Hematopoietic multipotent progenitor cell treated with erythropoietin and hydrocortisone succinate and interleukin-3 and kit ligand, for 4 days (in vitro differentiated cells): ENCODE data around the gene WDFY4.
"Not testable (repeated sequence)": the region's sequence is repeated elsewhere in the genome, so short reads cannot be mapped to it uniquely, and the experiment has no call there.

Source experiments
- DNase-seq: peaks from one replicate; pipeline ENCODE4 v3.0.0-alpha.2; 2015

The WDFY4 gene, protein sequence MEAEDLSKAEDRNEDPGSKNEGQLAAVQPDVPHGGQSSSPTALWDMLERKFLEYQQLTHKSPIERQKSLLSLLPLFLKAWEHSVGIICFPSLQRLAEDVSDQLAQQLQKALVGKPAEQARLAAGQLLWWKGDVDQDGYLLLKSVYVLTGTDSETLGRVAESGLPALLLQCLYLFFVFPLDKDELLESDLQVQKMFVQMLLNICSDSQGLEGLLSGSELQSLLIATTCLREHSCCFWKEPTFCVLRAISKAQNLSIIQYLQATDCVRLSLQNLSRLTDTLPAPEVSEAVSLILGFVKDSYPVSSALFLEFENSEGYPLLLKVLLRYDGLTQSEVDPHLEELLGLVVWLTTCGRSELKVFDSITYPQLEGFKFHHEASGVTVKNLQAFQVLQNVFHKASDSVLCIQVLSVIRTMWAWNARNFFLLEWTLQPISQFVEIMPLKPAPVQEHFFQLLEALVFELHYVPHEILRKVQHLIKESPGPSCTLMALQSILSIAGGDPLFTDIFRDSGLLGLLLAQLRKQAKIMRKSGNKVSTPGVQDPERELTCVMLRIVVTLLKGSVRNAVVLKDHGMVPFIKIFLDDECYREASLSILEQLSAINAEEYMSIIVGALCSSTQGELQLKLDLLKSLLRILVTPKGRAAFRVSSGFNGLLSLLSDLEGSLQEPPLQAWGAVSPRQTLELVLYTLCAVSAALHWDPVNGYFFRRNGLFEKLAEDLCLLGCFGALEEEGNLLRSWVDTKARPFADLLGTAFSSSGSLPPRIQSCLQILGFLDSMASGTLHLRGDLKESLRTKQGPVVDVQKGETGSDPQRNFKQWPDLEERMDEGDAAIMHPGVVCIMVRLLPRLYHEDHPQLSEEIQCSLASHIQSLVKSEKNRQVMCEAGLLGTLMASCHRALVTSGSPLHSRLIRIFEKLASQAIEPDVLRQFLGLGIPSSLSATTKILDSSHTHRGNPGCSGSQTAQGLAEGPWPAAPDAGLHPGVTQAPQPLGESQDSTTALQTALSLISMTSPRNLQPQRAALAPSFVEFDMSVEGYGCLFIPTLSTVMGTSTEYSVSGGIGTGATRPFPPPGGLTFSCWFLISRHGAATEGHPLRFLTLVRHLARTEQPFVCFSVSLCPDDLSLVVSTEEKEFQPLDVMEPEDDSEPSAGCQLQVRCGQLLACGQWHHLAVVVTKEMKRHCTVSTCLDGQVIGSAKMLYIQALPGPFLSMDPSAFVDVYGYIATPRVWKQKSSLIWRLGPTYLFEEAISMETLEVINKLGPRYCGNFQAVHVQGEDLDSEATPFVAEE (N-terminal part only)

DNA sequence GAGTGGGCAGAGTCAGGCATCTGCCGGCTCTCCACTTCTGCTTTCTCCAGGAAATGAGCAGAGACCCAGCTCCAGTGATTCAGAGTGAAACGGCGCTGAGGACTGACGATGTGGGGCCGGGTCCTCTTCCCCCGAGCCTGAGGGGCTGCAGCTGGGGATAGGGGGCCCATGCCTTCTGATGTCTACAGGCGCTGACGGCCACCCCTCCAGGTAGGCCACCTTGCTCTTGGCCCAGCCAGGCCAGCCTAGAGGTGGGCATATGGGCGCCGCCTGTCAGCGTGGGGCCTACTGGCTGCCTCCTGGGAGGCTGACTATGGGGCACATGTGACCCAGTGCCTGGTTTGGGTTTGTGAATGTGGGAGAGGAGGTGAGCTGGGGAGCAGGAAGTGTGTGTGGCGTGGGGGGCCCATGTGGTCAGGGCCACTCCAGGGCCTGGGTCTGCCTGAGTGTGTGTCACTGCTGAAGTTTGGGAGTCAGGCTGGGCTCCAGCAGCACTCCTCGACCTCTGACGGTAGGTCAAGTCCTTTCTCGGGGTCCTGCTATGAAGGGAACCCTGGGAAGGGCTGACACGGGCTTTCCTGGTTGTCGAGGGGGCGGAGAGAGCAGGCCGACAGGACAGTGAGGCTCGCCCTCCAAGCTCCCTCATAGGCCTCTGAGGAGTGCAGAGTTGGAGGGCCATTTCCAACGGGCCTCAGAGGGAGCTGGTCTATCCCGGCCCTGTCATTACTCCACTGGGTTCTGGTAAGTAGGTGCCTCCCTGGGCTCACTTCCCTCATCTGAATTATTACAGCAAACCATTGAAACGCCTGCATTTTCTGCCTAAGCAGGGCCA, at the start of gene WDFY4:
WDFY4 (plus strand) TSS at position 82 of the 832 bp plus-strand sequence. CDS start 24,860 bp downstream, outside the sequence.
- peak; percentile 79 for DNase-seq

DNA sequence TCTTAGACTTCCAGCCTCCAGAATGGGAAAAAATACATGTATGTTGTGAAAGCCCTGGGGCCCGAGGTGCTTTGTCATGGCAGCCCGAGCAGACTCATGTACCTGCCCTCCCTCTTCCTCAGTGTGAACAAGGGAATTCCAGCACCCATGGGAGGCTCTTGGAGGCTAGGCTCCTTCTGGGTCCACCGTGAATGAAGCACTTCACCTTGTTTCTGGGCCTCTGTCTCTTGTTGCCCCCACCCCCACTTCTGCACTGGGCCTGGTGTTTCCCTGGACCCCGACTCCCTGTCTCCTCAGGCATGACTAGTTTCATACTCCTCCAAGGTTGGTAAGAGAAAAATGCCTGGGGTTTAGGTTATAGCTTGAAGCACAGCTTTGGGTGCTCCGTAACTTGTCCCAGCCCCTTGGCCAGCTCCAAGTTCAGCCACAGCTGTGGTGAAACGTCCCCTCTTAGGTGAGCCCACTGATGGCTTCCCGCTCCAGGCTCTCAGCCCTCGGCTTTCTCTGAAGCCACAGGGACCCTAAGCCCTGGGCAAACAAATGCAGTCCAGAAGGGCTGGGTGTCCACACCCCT, 49.6 kb upstream of the WDFY4 start:
- DNase-seq, result no peak

DNA sequence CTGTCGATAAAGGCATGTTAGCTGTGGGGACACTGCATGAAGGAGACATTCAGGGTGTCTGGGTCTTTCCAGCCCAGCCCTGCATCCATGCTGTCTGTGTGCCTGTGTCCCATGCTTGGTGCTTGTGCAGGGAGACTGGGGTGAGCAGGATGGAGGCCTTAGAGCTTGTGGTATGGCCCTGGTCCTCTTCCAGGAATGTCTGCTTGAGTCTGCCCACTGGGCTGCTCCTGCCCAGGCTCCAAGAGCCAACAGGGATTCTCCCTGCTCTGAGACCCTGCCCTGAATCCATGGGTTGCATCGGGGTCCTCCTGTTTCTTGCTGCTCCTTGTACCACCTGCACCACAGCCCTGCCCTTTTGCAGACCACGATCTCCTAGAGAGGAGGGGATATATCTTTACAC, 48.4 kb upstream of the WDFY4 start:
- no peak for DNase-seq

DNA sequence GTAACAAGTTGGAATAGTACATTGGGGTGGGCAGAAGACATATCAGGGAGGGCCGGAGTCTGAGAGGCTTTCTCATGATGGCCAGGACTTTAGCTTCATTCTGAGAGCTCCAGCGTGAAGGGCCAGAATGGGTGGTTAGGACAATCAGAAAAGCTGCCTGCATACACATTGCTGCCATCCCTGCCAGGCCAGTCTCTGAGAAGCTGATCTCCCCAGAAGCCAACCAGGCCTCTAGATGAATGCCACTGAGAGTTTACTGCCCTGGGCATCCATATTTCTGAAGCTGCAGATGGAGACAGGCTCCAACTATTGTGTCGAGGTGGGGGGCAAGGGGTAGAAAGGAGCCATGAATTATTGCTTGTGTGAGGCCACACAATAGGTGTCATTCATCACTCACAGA, 47.8 kb upstream of the WDFY4 start:
- no peak for DNase-seq

DNA sequence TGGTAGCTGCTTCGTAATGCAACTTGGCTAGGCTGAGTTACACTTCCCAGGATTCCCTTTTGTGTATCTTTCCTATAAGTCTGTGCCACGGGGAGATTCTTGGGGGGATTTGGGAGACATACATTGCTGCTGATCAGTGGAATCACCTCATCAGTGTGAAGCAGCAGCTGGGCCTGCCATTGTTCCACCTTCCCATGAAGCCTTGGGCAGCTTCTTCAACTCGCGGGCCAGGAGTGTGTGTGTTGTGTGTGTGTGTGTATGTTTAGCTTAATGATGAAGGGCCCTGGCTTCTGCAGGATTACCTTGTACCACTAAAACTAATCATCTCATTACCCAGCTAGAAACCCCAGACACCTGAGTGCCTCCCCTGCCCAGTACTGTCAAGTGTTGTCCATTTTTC, 46.5 kb upstream of the WDFY4 start:
- DNase-seq, result no peak

DNA sequence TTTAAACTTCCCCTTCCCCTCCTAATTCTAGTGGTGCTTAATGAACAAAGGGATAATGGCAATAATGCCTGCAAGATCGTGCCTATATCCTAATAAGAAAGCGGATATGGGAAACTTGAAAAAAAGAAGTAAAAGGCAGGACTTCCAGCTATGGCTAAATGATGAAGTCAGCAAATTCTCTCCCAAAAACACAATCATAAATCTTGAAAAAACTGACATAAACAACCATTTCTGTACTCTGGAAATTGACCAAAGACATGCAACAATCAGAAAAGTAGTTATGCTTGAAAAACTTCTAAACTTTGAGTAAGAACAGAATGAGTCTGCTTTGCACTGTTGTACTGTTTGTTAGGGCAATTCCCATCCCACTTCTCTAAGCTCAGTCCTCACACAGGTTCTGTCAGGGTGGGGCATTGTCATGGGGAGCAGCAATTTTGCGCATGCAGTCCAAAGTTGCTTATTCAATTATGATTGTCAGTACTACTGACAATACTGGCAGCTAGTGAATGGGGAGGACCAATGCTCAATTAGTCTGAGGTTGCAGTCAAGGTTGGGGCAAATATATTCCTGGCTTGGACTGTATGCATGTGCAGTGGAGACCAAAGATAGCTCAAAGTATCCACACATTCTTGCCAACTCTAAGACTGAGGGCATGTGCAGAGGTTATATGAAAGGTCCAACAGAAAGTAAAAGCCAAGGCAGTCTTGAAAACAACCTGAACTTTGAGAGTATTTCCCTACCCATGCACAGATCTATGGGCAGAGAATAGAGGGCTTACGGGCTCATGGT, 45.7 kb upstream of the WDFY4 start:
- DNase-seq, result no peak

DNA sequence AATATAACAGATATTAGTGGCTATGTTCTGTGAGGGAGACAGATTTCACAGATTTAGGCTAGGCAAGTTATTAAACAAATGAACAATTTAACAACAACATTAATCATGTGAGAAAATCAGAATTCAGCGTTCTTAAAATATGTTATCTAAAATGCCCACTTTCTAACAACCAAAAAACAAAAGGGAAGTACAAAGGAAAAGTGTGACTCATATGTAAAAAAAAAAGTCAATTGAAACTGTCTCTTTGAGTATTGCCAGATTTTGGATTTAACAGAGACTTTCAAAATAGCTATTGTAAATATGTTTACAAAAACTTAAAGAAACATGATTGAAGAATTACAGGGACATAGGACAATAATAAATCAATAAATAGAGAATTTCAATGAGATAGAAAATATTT, 45.0 kb upstream of the WDFY4 start:
- DNase-seq, result peak; percentile 26

DNA sequence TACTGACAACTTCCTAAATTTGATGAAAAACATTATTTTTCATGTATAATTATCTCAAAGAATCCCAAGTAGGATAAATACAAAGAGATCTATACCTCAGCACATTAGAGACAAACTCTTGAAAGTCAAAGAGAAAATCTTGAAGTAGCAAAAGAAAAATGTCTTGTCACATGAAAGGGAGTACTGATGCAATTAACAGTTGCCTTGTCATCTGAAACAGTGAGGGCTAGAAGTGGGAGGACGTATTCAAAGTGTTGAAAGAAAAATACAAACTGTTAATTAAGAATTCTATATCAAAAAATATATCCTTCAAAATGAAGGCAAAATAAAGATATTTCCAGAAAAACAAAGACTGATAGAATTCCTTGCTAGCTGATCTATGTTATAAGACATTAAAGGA, 44.3 kb upstream of the WDFY4 start:
- no peak for DNase-seq

DNA sequence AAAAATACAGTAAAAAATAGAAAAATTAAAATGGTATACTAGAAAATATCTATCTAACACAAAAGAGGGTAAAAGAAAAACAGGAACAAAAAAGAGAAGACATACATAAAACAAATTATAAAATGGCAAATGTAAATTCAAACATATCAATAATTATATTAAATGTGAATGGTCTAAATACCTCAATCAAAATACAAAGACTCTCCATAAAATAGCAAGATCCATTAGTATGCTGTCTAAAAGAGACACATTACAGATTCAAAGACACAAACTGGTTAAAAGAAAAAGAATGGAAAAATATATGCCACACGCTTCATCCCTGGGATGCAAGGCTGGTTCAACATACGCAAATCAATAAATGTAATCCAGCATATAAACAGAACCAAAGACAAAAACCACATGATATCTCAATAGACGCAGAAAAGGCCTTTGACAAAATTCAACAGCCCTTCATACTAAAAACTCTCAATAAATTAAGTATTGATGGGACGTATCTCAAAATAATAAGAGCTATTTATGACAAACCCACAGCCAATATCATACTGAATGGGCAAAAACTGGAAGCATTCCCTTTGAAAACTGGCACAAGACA, 43.5 kb upstream of the WDFY4 start:
- not testable (repeated sequence) for DNase-seq

DNA sequence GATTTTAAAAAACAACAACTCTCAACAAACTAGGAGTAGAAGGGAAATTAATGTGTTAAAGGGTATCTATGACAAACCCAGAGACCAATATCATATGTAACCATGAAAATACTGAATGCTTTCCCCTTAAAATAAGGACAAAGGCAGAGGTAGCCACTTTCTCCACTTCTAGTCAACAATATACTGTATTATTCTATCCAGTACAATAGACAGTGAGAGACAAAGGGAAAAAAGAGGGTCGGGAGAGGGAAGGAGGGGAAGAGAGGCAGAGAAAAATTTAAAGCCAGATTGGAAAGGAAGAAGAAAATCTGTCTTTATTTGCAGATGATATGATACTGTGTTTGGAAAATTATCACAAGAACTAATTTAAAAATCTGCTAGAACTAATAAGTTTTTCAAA, 39.1 kb upstream of the WDFY4 start:
- DNase-seq, result no peak

DNA sequence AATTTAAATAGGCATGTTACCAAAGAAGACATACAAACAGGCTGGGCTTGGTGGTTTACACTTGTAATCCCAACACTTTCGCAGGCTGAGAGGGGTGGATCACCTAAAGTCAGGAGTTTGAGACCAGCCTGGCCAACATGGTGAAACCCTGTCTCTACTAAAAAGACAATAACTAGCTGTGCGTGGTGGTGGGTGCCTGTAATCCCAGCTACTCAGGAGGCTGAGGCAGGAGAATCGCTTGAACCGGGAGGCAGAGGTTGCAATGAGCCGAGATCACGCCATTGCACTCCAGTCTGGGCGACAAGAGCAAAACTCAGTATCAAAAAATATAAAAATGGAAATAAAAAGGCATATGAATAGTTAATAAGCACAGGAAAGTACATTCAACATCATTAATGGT, 37.6 kb upstream of the WDFY4 start:
- DNase-seq, result not testable (repeated sequence)

DNA sequence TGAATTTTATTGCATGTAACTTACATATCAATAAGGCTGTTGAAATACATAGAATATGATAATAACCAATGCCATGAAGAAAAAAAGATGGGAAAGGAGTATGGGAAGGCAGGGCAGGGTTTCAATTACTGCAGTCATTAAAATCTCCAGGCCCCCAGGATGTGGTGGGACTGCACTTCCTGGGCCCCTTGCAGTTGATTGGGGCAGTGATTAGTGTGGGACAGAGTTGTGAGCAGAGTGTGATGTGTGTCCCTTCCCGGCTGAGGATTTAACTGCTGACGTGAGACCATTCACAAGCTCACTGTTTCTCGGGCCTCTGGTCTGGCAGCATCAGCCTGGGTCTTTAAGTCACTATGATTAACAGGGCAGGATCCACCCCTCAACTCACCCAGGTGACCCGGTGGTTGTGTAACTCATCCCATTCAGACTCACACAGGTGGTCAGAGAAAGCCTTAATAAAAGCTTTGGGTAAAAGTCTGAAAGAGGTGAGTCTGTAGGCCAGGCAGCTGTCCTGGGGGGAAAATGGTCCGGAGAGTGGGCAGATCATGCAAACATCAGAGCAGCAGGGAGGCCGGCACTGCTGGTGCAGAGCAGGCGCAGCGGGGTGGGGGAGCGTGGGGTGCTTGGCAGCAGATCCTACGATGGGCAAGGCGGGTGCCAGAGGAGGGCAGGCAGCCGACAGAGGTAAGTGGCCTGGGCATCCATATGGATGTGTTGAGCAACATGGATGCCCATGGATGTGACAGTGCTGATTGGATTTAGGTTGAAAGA, 36.3 kb upstream of the WDFY4 start:
- no peak for DNase-seq

DNA sequence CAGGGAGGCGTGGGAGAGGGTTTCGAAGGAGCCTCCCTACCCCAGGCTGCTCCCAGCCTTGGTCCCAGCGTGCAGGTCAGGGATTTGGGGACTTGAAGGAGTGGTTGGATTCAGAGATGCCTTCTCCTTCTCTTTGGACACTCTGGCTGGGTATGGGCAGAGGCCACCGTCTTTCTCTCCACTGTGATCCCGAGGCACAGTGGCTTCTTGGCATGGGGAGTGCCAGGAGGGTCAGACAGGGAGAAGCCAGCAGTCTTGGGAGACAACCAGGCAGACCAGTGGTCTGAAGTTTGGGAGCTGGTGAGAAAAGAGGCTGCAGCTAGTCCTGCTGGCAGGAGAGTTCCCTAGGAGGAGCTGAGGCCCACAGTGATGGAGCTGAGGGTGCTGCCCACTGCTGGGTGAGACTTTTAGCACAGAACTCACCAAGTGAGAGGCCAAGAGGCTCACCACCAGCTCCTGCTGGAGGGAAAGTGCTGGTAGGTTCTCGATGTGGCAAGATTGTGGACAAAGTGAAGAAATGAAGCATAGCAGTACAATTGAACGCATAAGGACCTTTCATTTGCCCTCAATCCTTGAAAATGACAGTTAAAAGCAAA, 35.2 kb upstream of the WDFY4 start:
- DNase-seq, result peak; percentile 29

DNA sequence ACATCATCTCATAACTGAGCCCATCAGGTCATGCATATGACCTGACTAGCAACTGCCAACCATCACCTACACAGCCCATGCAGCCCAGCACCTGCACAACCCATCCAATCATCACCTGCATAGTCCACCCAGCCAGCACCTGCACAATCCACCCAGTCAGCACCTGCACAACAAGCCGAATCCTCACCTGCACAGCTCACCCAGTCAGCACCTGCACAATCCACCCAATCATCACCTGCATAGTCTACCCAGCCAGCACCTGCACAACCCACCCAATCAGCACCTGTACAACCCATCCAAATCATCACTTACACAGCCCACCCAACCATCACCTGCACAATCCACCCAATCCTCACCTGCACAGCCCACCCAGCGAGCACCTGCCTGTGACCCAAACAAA, 33.4 kb upstream of the WDFY4 start:
- DNase-seq, result no peak

DNA sequence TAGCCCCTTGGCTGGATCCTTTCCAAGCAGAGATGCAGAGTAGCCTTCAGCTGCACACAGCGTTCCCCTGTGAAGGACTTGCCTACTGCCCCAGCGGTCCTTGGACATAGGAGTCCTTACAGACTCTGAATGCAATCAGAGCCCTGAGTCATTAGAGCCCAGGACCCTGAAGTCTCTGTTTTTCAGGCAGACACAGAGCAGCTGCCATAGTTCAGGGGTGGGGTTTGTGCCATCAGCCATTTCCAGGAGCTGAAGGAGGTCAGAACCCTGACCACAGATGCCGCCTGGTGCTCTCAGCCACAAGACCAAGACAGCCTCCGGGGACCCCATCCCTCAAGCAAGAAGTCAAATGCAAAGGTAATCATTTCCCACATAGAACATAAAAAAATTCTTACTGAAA, 32.8 kb upstream of the WDFY4 start:
- DNase-seq, result peak; percentile 9

DNA sequence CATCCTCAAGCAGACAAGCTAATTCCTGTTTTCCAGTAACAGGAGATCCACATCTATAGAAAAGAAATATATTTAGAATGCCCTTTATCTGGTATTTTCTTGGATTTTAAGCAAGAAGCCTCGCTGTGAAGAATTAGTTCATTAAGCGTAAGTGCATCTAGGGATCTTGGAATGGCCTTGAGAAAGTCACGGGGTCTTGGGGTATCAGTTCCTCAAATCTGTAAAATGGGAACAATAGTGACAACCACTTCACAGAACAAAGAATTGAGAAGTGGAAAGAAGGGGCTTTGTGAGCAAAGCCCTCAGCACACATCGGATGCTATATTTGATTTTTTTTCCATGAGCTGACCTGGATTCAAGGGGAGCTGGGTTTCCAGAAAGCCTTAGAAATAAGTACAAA, 32.3 kb upstream of the WDFY4 start:
- DNase-seq, result no peak

DNA sequence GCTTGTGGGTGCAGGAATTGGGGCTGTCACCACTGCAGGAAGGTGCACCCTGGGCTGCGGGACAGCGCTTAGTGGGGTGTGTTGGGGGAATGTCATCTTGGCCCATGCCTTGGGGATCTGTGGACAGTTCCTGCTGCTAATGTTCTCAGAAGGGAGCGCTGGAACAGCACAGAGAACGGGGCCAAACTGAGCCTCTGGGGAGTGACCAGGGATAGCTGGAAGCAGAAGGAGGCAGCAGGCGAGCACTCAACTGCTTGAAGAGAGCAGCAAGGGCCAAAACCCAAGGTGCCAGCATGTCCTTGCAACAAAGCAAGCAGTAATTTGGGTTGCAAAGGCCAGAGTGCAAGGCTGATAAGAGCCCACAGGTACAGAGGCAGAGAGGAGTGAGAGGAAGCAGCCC, 31.3 kb upstream of the WDFY4 start:
- DNase-seq, result no peak

DNA sequence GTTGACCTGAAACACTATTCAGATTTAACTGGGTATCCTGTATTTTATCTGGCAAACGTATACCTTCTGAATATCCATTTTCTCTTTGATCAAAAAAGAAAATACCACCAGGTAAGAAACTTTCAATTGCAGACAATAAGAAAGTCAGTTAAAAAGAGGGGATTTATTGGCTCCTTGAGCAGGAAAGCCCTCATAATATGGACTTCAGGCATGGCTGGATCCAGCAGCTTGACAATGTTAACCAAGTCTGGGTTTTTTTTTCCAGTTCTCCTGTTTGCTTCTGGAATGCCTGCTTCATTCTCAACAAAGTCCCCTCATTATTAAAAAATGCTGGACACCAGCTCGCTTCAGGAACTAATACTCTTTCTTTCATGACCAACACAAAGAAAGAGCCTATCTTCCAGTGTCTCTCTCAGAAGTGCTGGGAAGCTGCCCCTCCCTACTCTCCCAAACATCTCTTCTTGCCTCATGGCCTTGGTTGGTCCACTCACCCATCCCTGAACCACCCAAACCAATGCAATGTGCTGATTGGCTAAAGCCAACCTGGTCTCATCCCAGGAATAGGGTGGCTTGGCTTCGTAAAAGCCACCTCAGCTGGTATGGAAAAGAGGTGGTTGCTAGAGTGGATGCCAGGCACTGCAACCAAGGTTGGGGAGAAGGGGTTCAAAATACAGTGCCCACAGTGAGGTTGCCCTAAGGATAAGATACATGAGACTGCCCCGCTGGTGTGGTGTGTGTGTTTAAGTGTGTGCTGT, 30.6 kb upstream of the WDFY4 start:
- DNase-seq, result peak; percentile 13
